GM10248 (cell line): ENCODE data around the gene SBNO2.

Source experiments
- CTCF ChIA-PET: fragments of 300-600 bp; sonication (Branson Sonifier 250); formaldehyde crosslinking; extraction: SDS; loops from one replicate; lab custom pipeline; 2021; ENCODE audit warnings: antibody characterized with exemption; lab: Yijun Ruan, JAX
- POLR2A ChIA-PET: fragments of 350-650 bp; sonication (Branson Sonifier 250); formaldehyde crosslinking; extraction: SDS; loops from one replicate; lab custom pipeline; 2020; ENCODE audit warnings: antibody characterized with exemption; lab: Yijun Ruan, JAX
- DNase-seq: peaks from one replicate; pipeline ENCODE4 v3.0.0; 2012; ENCODE audit errors: extremely low spot score
- CTCF ChIP-seq: IDR thresholded peaks from 2 replicates; pipeline ENCODE4 v1.5.1; 2012; ENCODE audit warnings: mild to moderate bottlenecking, low read depth; ENCODE audit errors: extremely low read depth, missing control alignments, control extremely low read depth

SBNO2 gene

GRCh38 chr19:1121395-1121794, 52.7 kb downstream of the SBNO2 start:
- POLR2A ChIA-PET: no interaction called here

GRCh38 chr19:1119475-1120217, 54.4 kb downstream of the SBNO2 start:
- no peak for DNase-seq
- no peak for TF ChIP-seq CTCF
- ChIA-PET POLR2A (no interaction called here), CTCF (interaction anchor here (1.4 kb wide), 1 partner anchor 11 kb away, joined by 3 read pairs; no protein-coding TSS in a partner anchor)

More at GRCh38 chr19:1121395-1121794, 52.7 kb downstream of the SBNO2 start:
- no peak for TF ChIP-seq CTCF
- CTCF ChIA-PET: interaction anchor here (6.3 kb wide), 1 partner anchor 8 kb away, joined by 45 read pairs; no protein-coding TSS in a partner anchor
- no peak for DNase-seq

- no peak for TF ChIP-seq CTCF
- ChIA-PET CTCF (interaction anchor here (1.4 kb wide), 1 partner anchor 11 kb away, joined by 3 read pairs; no protein-coding TSS in a partner anchor), POLR2A (no interaction called here)
- DNase-seq: no peak
Measured at GRCh38 chr19:1118999-1119398, 55.1 kb downstream of the SBNO2 start.

- DNase-seq: no peak
- CTCF ChIA-PET: interaction anchor here (1.4 kb wide), 1 partner anchor 13 kb away, joined by 3 read pairs; no protein-coding TSS in a partner anchor
Measured at GRCh38 chr19:1117654-1118053, 56.4 kb downstream of the SBNO2 start.

GRCh38 chr19:1116726-1117581, 57.1 kb downstream of the SBNO2 start:
- DNase-seq: no peak
- CTCF ChIA-PET: interaction anchor here (0.6 to 1.4 kb wide), 2 partner anchors 14 kb away, joined by 3 read pairs; no protein-coding TSS in a partner anchor
- POLR2A ChIA-PET: no interaction called here
- no peak for TF ChIP-seq CTCF

More at GRCh38 chr19:1117654-1118053, 56.4 kb downstream of the SBNO2 start:
- TF ChIP-seq CTCF: no peak
- POLR2A ChIA-PET: interaction anchor here (0.7 kb wide), 1 partner anchor 28 kb away, joined by 3 read pairs; no protein-coding TSS in a partner anchor
